ENCODE measurements around the gene IL22RA1. TPM values are rescaled to one million over a fixed set of nuclear protein-coding genes. Genes with fewer than 3 reads are reported as not detected.

The IL22RA1 gene
- total RNA-seq, 1 donor from 2014 or later, result not detected

DNA sequence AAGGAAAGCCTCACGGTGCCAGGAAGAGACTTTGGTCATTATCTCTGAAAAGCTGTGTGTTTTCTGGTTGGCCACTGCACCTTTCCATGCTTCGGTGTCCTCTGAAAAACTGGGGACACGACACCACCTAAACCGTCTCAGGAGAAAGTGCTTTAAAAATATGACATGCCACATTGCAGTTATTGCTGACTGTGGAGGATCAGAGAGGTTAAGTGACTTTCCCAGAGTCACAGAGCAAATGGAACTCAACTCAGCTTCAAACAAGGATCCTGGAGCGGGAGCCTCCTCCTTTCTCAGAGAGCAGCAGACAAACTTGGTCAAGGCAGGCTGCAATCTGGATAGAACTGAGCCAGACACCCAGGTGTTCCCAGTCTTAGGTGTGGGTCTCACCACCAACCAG is 44.8 kb downstream of the IL22RA1 start:
- Mint-ChIP-seq H3K36me3 (ENCODE audit: low read depth, unreplicated experiment) (no peaks in the 10 kb centered on the region), H3K4me1 (ENCODE audit: unreplicated experiment) (no peaks in the 10 kb centered on the region), H3K4me3 (ENCODE audit: unreplicated experiment) (no peak overlapping the region), H3K27ac (ENCODE audit: unreplicated experiment) (no peak overlapping the region), H3K27me3 (ENCODE audit: unreplicated experiment) (peaks cover 7% of the 10 kb centered on the region), H3K9me3 (ENCODE audit: unreplicated experiment) (no peaks in the 10 kb centered on the region)
- TF ChIP-seq, protein P1, sequence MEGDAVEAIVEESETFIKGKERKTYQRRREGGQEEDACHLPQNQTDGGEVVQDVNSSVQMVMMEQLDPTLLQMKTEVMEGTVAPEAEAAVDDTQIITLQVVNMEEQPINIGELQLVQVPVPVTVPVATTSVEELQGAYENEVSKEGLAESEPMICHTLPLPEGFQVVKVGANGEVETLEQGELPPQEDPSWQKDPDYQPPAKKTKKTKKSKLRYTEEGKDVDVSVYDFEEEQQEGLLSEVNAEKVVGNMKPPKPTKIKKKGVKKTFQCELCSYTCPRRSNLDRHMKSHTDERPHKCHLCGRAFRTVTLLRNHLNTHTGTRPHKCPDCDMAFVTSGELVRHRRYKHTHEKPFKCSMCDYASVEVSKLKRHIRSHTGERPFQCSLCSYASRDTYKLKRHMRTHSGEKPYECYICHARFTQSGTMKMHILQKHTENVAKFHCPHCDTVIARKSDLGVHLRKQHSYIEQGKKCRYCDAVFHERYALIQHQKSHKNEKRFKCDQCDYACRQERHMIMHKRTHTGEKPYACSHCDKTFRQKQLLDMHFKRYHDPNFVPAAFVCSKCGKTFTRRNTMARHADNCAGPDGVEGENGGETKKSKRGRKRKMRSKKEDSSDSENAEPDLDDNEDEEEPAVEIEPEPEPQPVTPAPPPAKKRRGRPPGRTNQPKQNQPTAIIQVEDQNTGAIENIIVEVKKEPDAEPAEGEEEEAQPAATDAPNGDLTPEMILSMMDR (IDR thresholded peaks at IDR 0.05; ENCODE audit: unreplicated experiment), result no peak
- DNase-seq (ENCODE audit: low spot score), result no peak

DNA sequence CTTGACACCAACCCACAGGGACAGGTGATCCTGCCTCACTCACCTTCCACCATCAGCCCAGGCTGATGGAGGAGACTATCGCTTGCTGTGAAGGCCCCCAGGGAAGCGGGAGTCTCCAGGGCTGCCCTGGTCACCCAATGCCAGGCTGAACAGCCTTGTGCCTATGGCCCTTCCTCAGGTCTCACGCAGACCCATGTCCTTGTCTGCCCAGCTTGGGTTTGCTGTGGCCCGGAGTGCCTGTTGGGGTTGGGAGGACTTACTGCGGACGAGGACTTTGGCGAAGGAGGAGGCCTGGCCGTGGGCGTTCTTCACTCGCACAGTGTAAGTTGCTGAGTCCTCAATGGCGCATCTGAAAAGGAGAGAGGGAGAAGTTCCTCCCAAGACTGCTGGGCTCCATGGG is 45.3 kb downstream of the IL22RA1 start:
- TF ChIP-seq, protein P1 (IDR thresholded peaks at IDR 0.05; ENCODE audit: unreplicated experiment), result no peak
- Mint-ChIP-seq H3K4me1 (ENCODE audit: unreplicated experiment) (no peaks in the 10 kb centered on the region), H3K4me3 (ENCODE audit: unreplicated experiment) (no peak overlapping the region), H3K9me3 (ENCODE audit: unreplicated experiment) (no peaks in the 10 kb centered on the region), H3K36me3 (ENCODE audit: low read depth, unreplicated experiment) (no peaks in the 10 kb centered on the region), H3K27me3 (ENCODE audit: unreplicated experiment) (peaks cover 7% of the 10 kb centered on the region), H3K27ac (ENCODE audit: unreplicated experiment) (no peak overlapping the region)
- DNase-seq (ENCODE audit: low spot score), result no peak

DNA sequence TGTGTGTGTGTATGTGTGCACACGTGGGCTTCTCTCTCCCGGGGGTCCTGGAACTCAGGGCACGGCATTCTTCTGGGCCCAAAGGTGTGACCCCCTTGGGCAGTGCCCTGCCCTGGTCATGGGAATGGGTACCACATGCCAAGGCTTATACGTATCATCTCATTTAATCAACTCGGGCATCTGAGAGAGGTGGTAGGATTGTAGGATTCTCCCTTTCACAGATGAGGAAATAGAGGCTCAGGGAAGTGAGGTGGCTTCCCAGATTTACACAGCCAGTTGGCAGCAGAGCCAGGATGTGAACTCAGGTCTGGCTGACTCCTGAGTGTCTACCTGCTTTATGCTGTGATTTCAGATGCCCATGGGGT is 46.2 kb downstream of the IL22RA1 start:
- TF ChIP-seq, protein P1 (IDR thresholded peaks at IDR 0.05; ENCODE audit: unreplicated experiment), result no peak
- no peaks in the 10 kb centered on the region for H3K36me3 Mint-ChIP-seq (ENCODE audit: low read depth, unreplicated experiment)
- peaks cover 7% of the 10 kb centered on the region for H3K27me3 Mint-ChIP-seq (ENCODE audit: unreplicated experiment)
- H3K4me1 Mint-ChIP-seq (ENCODE audit: unreplicated experiment), result no peaks in the 10 kb centered on the region
- H3K4me3 Mint-ChIP-seq (ENCODE audit: unreplicated experiment), result no peak overlapping the region
- H3K27ac Mint-ChIP-seq (ENCODE audit: unreplicated experiment), result no peak overlapping the region
- no peak for DNase-seq (ENCODE audit: low spot score)
- H3K9me3 Mint-ChIP-seq (ENCODE audit: unreplicated experiment), result no peaks in the 10 kb centered on the region

DNA sequence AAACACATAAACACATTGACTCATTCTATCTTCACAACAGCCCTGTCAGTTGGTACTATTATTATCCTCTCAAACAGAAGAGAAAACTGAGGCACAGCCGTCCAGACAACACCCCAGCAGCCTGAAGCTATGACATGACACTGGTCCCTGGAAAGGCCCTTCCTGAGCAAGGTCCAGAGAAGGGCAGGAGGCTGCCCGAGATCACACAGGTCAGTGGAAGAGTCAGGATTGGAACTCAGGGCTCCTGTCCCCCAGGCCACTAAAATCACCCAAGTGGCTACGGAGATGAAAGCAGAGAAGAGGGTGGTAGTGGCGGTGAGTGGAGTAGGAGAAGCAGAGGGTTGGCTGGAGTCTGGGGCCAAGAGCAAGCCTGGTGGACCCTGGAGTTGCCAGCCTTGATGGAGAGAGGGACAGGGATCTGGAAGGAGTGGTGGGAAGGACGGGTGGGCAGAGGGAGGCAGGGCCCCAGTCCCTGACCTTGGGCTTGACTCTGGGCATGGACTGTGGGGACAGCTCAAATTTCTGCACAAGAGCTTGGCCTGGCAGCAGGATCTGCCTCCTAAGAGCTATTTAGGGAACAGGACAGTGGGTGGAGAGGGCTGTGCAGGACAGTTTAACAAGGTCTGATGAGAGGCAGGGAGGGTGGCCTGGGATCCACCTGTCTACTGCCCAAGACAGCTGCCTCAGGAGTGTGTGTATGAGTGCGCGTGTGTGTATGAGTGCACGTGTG is 46.8 kb downstream of the IL22RA1 start:
- Mint-ChIP-seq H3K27me3 (ENCODE audit: unreplicated experiment) (peaks cover 10% of the 10 kb centered on the region), H3K9me3 (ENCODE audit: unreplicated experiment) (no peaks in the 10 kb centered on the region), H3K4me3 (ENCODE audit: unreplicated experiment) (no peak overlapping the region), H3K36me3 (ENCODE audit: low read depth, unreplicated experiment) (no peaks in the 10 kb centered on the region), H3K4me1 (ENCODE audit: unreplicated experiment) (no peaks in the 10 kb centered on the region), H3K27ac (ENCODE audit: unreplicated experiment) (no peak overlapping the region)
- no peak for DNase-seq (ENCODE audit: low spot score)
- TF ChIP-seq, protein P1 (IDR thresholded peaks at IDR 0.05; ENCODE audit: unreplicated experiment), result no peak

DNA sequence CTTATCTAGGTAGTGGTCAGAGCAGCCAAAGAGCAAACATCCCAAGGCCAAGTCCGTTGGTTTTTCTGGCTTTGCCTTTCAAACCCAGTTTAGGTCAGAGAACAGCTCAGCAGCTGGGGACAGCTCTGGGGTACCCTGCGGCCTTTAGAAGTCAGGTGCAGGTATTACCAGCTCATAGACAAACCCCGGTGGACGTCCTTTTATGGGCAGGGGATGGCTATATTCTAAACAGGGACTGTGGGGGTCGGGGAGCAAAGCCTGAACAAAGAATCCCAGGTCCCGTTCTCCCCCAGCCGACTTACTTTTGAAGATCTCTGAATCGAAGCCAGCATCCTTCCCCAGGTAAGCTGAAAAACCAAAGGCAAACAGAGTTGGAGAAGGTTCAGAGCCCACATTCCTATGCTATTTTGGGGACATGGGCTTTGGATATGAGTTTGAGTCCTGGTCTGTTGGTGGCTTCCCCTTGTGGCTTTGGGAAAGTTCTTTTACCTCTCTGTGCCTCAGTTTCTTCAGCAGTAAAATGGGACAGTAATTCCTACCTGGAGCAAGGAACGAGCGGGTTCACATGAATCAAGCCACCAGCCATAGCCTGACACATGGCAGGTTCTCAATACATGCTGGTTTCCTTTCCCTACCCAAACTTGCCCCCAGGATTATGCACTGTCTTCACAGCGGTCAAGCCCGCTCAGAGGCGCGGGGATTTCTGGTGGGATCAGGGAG is 47.6 kb downstream of the IL22RA1 start:
- Mint-ChIP-seq H3K27me3 (ENCODE audit: unreplicated experiment) (peaks cover 10% of the 10 kb centered on the region), H3K27ac (ENCODE audit: unreplicated experiment) (no peak overlapping the region), H3K9me3 (ENCODE audit: unreplicated experiment) (no peaks in the 10 kb centered on the region), H3K4me1 (ENCODE audit: unreplicated experiment) (no peaks in the 10 kb centered on the region), H3K36me3 (ENCODE audit: low read depth, unreplicated experiment) (no peaks in the 10 kb centered on the region), H3K4me3 (ENCODE audit: unreplicated experiment) (no peak overlapping the region)
- no peak for DNase-seq (ENCODE audit: low spot score)
- TF ChIP-seq, protein P1 (IDR thresholded peaks at IDR 0.05; ENCODE audit: unreplicated experiment), result no peak
